H1 (cell line): ENCODE data around the gene IFNA14. TPM values are rescaled to one million over a fixed set of nuclear protein-coding genes. Genes with fewer than 3 reads are reported as not detected.

Experiments used
- CTCF ChIA-PET: fragments of 300-600 bp; sonication (Branson Sonifier 250); formaldehyde crosslinking; loops from one replicate; lab custom pipeline; 2021; ENCODE audit not compliant: partially characterized antibody; lab: Charles Lee
- POLR2A ChIA-PET: fragments of 300-600 bp; sonication (Branson Sonifier 250); formaldehyde crosslinking; loops from one replicate; lab custom pipeline; 2021; ENCODE audit warnings: inconsistent platforms; ENCODE audit not compliant: partially characterized antibody; lab: Charles Lee
- DNase-seq, 2 experiments: peaks; one replicate each; pipeline versions ENCODE4 v3.0.0 to v3.0.0-alpha.2; 2010 to 2022; ENCODE audit warnings: low spot score in 2 of 2, low read depth in 1 of 2, mixed read lengths in 1 of 2
- FAIRE-seq: peaks from 2 replicates; lab custom pipeline; 2011; peaks lifted over from hg19 to GRCh38; lab: Jason Lieb, UNC
- H2AFZ ChIP-seq: 2 replicates; pipeline ENCODE4 v1.8.1; 2012; ENCODE audit warnings: low read length, inconsistent platforms
- H2AK5ac ChIP-seq: 2 replicates; pipeline ENCODE4 v1.6.1; 2013; ENCODE audit warnings: low read depth, low read length
- H2BK120ac ChIP-seq: replicated peaks from 2 replicates; pipeline ENCODE3; 2013; ENCODE audit warnings: low read depth, low read length, inconsistent platforms
- H2BK12ac ChIP-seq: 2 replicates; pipeline ENCODE4 v1.6.1; 2013; ENCODE audit warnings: low read depth, low read length
- H2BK15ac ChIP-seq: 2 replicates; pipeline ENCODE4 v1.6.1; 2013; ENCODE audit warnings: low read length
- H2BK20ac ChIP-seq: 2 replicates; pipeline ENCODE4 v1.6.1; 2013; ENCODE audit warnings: low read length
- H2BK5ac ChIP-seq: 2 replicates; pipeline ENCODE4 v1.6.1; 2013; ENCODE audit warnings: low read depth, low read length
- H3K14ac ChIP-seq: 2 replicates; pipeline ENCODE4 v1.6.1; 2013; ENCODE audit warnings: inconsistent platforms; ENCODE audit not compliant: insufficient read length
- H3K18ac ChIP-seq: 2 replicates; pipeline ENCODE4 v1.6.1; 2013; ENCODE audit warnings: low read length; ENCODE audit errors: extremely low read depth
- H3K23ac ChIP-seq: 2 replicates; pipeline ENCODE4 v1.6.1; 2013; ENCODE audit warnings: inconsistent platforms; ENCODE audit not compliant: insufficient read length
- H3K23me2 ChIP-seq: 2 replicates; pipeline ENCODE4 v1.6.1; 2013; ENCODE audit warnings: low read depth, low read length
- H3K27ac ChIP-seq: 2 replicates; pipeline ENCODE4 v1.6.1; 2011; ENCODE audit warnings: low read depth, low read length, inconsistent platforms
- H3K27me3 ChIP-seq, 4 experiments: replicated peaks in 1 of 4; 1 replicate in 1 of 4; 2 replicates in 3 of 4; pipeline versions ENCODE4 v1.6.1 to v1.8.1; 2011 to 2013; ENCODE audit warnings: low read length in 3 of 4, mild to moderate bottlenecking in 3 of 4, inconsistent platforms in 2 of 4, mixed read lengths in 2 of 4, moderate library complexity in 1 of 4; ENCODE audit not compliant: control insufficient read depth in 3 of 4, insufficient read depth in 3 of 4; ENCODE audit errors: extremely low read depth in 1 of 4
- H3K36me3 ChIP-seq, 4 experiments: 2 replicates each; pipeline versions ENCODE4 v1.6.1 to v1.8.1; 2011 to 2013; ENCODE audit warnings: mild to moderate bottlenecking in 4 of 4, low read length in 3 of 4, moderate library complexity in 2 of 4, control low read depth in 1 of 4, inconsistent platforms in 1 of 4; ENCODE audit not compliant: insufficient read depth in 4 of 4, control insufficient read depth in 2 of 4
- H3K4ac ChIP-seq: replicated peaks from 2 replicates; pipeline ENCODE3; 2013; ENCODE audit warnings: low read length, low read depth, mixed read lengths, inconsistent platforms; ENCODE audit not compliant: insufficient read length
- H3K4me1 ChIP-seq, 4 experiments: replicated peaks in 1 of 4; 1 replicate in 1 of 4; 2 replicates in 3 of 4; pipeline versions ENCODE4 v1.6.1 to v1.8.1; 2011 to 2013; ENCODE audit warnings: low read length in 3 of 4, inconsistent platforms in 2 of 4, mixed read lengths in 1 of 4; ENCODE audit not compliant: insufficient read depth in 4 of 4, control insufficient read depth in 3 of 4
- H3K4me2 ChIP-seq, 2 experiments: 2 replicates each; pipeline versions ENCODE4 v1.6.1 to v1.8.1; 2011 to 2013; ENCODE audit warnings: low read depth in 2 of 2, low read length in 2 of 2, control low read depth in 1 of 2, inconsistent platforms in 1 of 2, mild to moderate bottlenecking in 1 of 2; ENCODE audit not compliant: insufficient read depth in 1 of 2
- H3K4me3 ChIP-seq, 4 experiments: fragments of 200-600, 300-600 bp in 1 of 4; sonication (generic), shearing (Covaris generic), sonication (Bioruptor Twin) in 1 of 4; 2 replicates each; pipeline versions ENCODE4 v1.5.1 to v1.8.1; 2011 to 2016; ENCODE audit warnings: low read length in 4 of 4, low read depth in 3 of 4, control low read depth in 2 of 4, inconsistent platforms in 2 of 4, mild to moderate bottlenecking in 2 of 4, mixed read lengths in 1 of 4, moderate library complexity in 1 of 4; ENCODE audit not compliant: insufficient read depth in 2 of 4; ENCODE audit errors: extremely low read depth in 1 of 4
- H3K56ac ChIP-seq: replicated peaks from 2 replicates; pipeline ENCODE3; 2013; ENCODE audit warnings: low read depth, mild to moderate bottlenecking, mixed read lengths, low read length, inconsistent platforms; ENCODE audit not compliant: insufficient read length
- H3K79me1 ChIP-seq: 2 replicates; pipeline ENCODE4 v1.6.1; 2013; ENCODE audit warnings: low read depth, low read length, control low read depth
- H3K79me2 ChIP-seq, 2 experiments: 2 replicates each; pipeline versions ENCODE4 v1.6.1 to v1.8.1; 2012 to 2013; ENCODE audit warnings: low read length in 2 of 2, mild to moderate bottlenecking in 2 of 2, inconsistent platforms in 1 of 2; ENCODE audit not compliant: insufficient read depth in 2 of 2, control insufficient read depth in 1 of 2
- H3K9ac ChIP-seq, 4 experiments: replicated peaks in 1 of 4; 1 replicate in 1 of 4; 2 replicates in 3 of 4; pipeline versions ENCODE4 v1.6.1 to v1.8.1; 2011 to 2013; ENCODE audit warnings: low read depth in 3 of 4, low read length in 3 of 4, control low read depth in 2 of 4, mild to moderate bottlenecking in 2 of 4, moderate library complexity in 2 of 4, inconsistent platforms in 1 of 4; ENCODE audit errors: extremely low read depth in 1 of 4
- H3K9me3 ChIP-seq, 2 experiments: 2 replicates each; pipeline versions ENCODE4 v1.6.1 to v1.8.1; 2012 to 2013; ENCODE audit warnings: mild to moderate bottlenecking in 2 of 2, moderate library complexity in 2 of 2, control low read depth in 1 of 2, inconsistent platforms in 1 of 2, low read depth in 1 of 2, low read length in 1 of 2, mixed read lengths in 1 of 2; ENCODE audit not compliant: insufficient read depth in 2 of 2
- H4K20me1 ChIP-seq, 2 experiments: replicated peaks in 1 of 2; 2 replicates each; pipeline versions ENCODE3 to v1.8.1; 2011 to 2013; ENCODE audit warnings: inconsistent platforms in 2 of 2, low read length in 2 of 2, mild to moderate bottlenecking in 1 of 2; ENCODE audit not compliant: insufficient read depth in 2 of 2, control insufficient read depth in 1 of 2
- H4K5ac ChIP-seq: 2 replicates; pipeline ENCODE4 v1.6.1; 2013; ENCODE audit warnings: low read length, low read depth, mixed read lengths, inconsistent platforms; ENCODE audit not compliant: insufficient read length
- H4K8ac ChIP-seq: 2 replicates; pipeline ENCODE4 v1.8.0; 2013; ENCODE audit warnings: mild to moderate bottlenecking, moderate library complexity, low read length, inconsistent platforms; ENCODE audit not compliant: insufficient read depth; ENCODE audit errors: extremely low read depth
- H4K91ac ChIP-seq: replicated peaks from 2 replicates; pipeline ENCODE3; 2013; ENCODE audit warnings: low read length, mixed read lengths, inconsistent platforms; ENCODE audit not compliant: insufficient read length
- BCL11A ChIP-seq, 2 experiments: IDR thresholded peaks; one replicate each; pipeline ENCODE4 v1.6.1; 2011; ENCODE audit warnings: low read depth in 2 of 2, low read length in 2 of 2, mild to moderate bottlenecking in 2 of 2
- CBX5 ChIP-seq: fragments of 300-800, 300-1000 bp; sonication (generic); IDR thresholded peaks from 2 replicates; pipeline ENCODE4 v1.7.1; 2016; ENCODE audit warnings: antibody characterized with exemption, low read length, low read depth
- CBX8 ChIP-seq: fragments of 300-800, 300-1000 bp; sonication (generic); IDR thresholded peaks from 2 replicates; pipeline ENCODE4 v1.7.1; 2016; ENCODE audit warnings: low read depth, low read length, borderline replicate concordance
- EGR1 ChIP-seq: IDR thresholded peaks from 2 replicates; pipeline ENCODE4 v1.6.1; 2011; ENCODE audit warnings: low read depth, low read length, borderline replicate concordance
- EP300 ChIP-seq, 2 experiments: IDR thresholded peaks; 1 replicate in 1 of 2; 2 replicates in 1 of 2; pipeline ENCODE4 v1.6.1; 2011 to 2012; ENCODE audit warnings: low read depth in 2 of 2, low read length in 2 of 2, mild to moderate bottlenecking in 2 of 2, borderline replicate concordance in 1 of 2, inconsistent platforms in 1 of 2, moderate library complexity in 1 of 2
- EZH2 ChIP-seq: fragments of 200-600 bp; sonication (generic); IDR thresholded peaks from 2 replicates; pipeline ENCODE4 v1.7.1; 2012; ENCODE audit warnings: low read depth, mild to moderate bottlenecking, moderate library complexity, low read length, inconsistent platforms; ENCODE audit not compliant: severe bottlenecking
- FOSL1 ChIP-seq: IDR thresholded peaks from 2 replicates; pipeline ENCODE4 v1.6.1; 2011; ENCODE audit warnings: mild to moderate bottlenecking, low read depth, low read length, moderate library complexity; ENCODE audit not compliant: insufficient read depth
- KDM1A ChIP-seq: fragments of 200-600, 300-600 bp; sonication (generic); IDR thresholded peaks from 2 replicates; pipeline ENCODE4 v1.7.1; 2016; ENCODE audit warnings: mild to moderate bottlenecking, low read length, borderline replicate concordance
- MAX ChIP-seq: IDR thresholded peaks from 2 replicates; pipeline ENCODE4 v1.6.1; 2012; ENCODE audit warnings: inconsistent platforms
- SAP30 ChIP-seq: fragments of 300-600 bp; sonication (generic); IDR thresholded peaks from 2 replicates; pipeline ENCODE4 v1.7.1; 2012; ENCODE audit warnings: low read length, moderate library complexity, mild to moderate bottlenecking, inconsistent platforms; ENCODE audit not compliant: insufficient read depth, insufficient replicate concordance
- TBP ChIP-seq: IDR thresholded peaks from 2 replicates; pipeline ENCODE4 v1.6.1; 2011; ENCODE audit warnings: low read depth, low read length, improper control_type of control experiment
- TCF12 ChIP-seq: IDR thresholded peaks from 2 replicates; pipeline ENCODE4 v1.6.1; 2011; ENCODE audit warnings: low read depth, mild to moderate bottlenecking, low read length
- USF2 ChIP-seq: IDR thresholded peaks from 2 replicates; pipeline ENCODE4 v1.6.1; 2011; ENCODE audit warnings: low read length, improper control_type of control experiment
- WGBS, 2 experiments: shearing (Covaris generic) in 1 of 2; methylation state at CpG; one replicate each; pipeline versions ENCODE4 v1.1.6 to v1.1.7; 2013 to 2015; ENCODE audit warnings: low lambda C conversion rate in 2 of 2, mixed read lengths in 2 of 2, inconsistent platforms in 1 of 2, low coverage in 1 of 2, missing lambda C conversion rate in 1 of 2; ENCODE audit not compliant: insufficient replicate concordance in 2 of 2, insufficient coverage in 1 of 2, insufficient read length in 1 of 2; ENCODE audit errors: extremely low coverage in 1 of 2, missing lambda C conversion rate in 1 of 2; 5-methylcytosine and 5-hydroxymethylcytosine counted together
- polyA plus RNA-seq, 7 experiments: library from polyadenylated mRNA; depleted of rRNA in 3 of 7; stranded (reverse) in 5 of 7; unstranded in 2 of 7; fragments of >200 nt in 5 of 7; fragments of 200-250 nt in 2 of 7; gene quantifications; 1 replicate in 5 of 7; 2 replicates in 1 of 7; 4 replicates in 1 of 7; pipeline versions ENCODE4 v1.2.1 to v1.2.3, GENCODE V29; 2011 to 2013; ENCODE audit warnings: missing spikeins in 2 of 7, mixed read lengths in 2 of 7
- total RNA-seq: library from RNA; stranded (reverse); fragmentation: NEBNext Ultra II Directional; extraction: Animal tissue kit (Norgen Biotek cat#: 25700); gene quantifications from 2 replicates; pipeline ENCODE4 v1.2.1, GENCODE V29; 2021

IFNA14 gene
- total and polyA plus RNA-seq, 2 of the 8 experiments (the other 6 are each of a cell fraction or from before 2014, with no cell fraction given): not detected

GRCh38 chr9:21228122-21228521, 11.7 kb downstream of the IFNA14 start, which contains the start of gene IFNA17:
Gene IFNA17, minus strand, starts transcription at chr9:21228222. Its CDS starts 49 bp downstream, at chr9:21228173.
- Histone ChIP-seq H3K9me3 (no peaks in the 10 kb centered on the region), H3K18ac (no peak within 1 kb of the TSS), H3K23me2 (no peaks in the 10 kb centered on the region), H2BK15ac (no peak within 1 kb of the TSS), H2BK12ac (no peak within 1 kb of the TSS), H3K79me1 (no peaks in the 10 kb centered on the region), H3K56ac (no peak within 1 kb of the TSS), H2BK20ac (no peak within 1 kb of the TSS), H3K36me3 (no peaks in the 10 kb centered on the region), H4K91ac (no peak within 1 kb of the TSS), H3K23ac (no peak within 1 kb of the TSS), H3K9ac (no peak within 1 kb of the TSS), H2AK5ac (no peak within 1 kb of the TSS), H2AFZ (no peak within 1 kb of the TSS), H4K20me1 (no peaks in the 10 kb centered on the region), H2BK120ac (no peak within 1 kb of the TSS), H3K14ac (no peak within 1 kb of the TSS), H3K79me2 (no peaks in the 10 kb centered on the region), H3K4me1 (no peaks in the 10 kb centered on the region), H3K4me3 (no peak within 1 kb of the TSS), H4K5ac (no peak within 1 kb of the TSS), H4K8ac (no peak within 1 kb of the TSS), H2BK5ac (no peak within 1 kb of the TSS), H3K27ac (no peak within 1 kb of the TSS), H3K4me2 (no peak within 1 kb of the TSS), H3K4ac (no peak within 1 kb of the TSS), H3K27me3 (no peaks in the 10 kb centered on the region)
- 91% methylated on average over 2 of the region's 2 CpGs; no CpG with 5 or more reads in 1 of the 2 experiments for WGBS, 2 experiments
- CTCF ChIA-PET: no interaction called here
- no peak for FAIRE-seq
- POLR2A ChIA-PET: no interaction called here
- DNase-seq: no peak
- no peak for TF ChIP-seq EZH2
- no peak for TF ChIP-seq USF2
- no peak for TF ChIP-seq TBP
- no peak for TF ChIP-seq CBX5
- TF ChIP-seq KDM1A: no peak
- TF ChIP-seq CBX8: no peak
- no peak for TF ChIP-seq FOSL1
- no peak for TF ChIP-seq SAP30
- no peak for TF ChIP-seq MAX
- TF ChIP-seq EP300 (IDR thresholded peaks at IDR 0.05; ENCODE audit: borderline replicate concordance in 1 of 2, low read depth in 2 of 2, low read length in 2 of 2): no peak
- no peak for TF ChIP-seq EGR1
- TF ChIP-seq BCL11A (IDR thresholded peaks at IDR 0.05; ENCODE audit: low read depth in 2 of 2, low read length in 2 of 2): no peak
- TF ChIP-seq TCF12: no peak
